MM.1S (cell line): ENCODE results near the gene SLC51B.
"Not testable (repeated sequence)": the region's sequence is repeated elsewhere in the genome, so short reads cannot be mapped to it uniquely, and the experiment has no call there.

Experiments
- DNase-seq: peaks from one replicate; pipeline ENCODE4 v3.0.0-alpha.2; 2015
- H2AFZ ChIP-seq: fragments of 300-600 bp; sonication (generic); 2 replicates; pipeline ENCODE4 v1.6.0; 2016; ENCODE audit warnings: antibody characterized with exemption, low read length
- H3F3A ChIP-seq: fragments of 300-600 bp; sonication (generic); 2 replicates; pipeline ENCODE4 v1.6.1; 2016; ENCODE audit warnings: mild to moderate bottlenecking, antibody characterized with exemption, low read length, moderate library complexity, mixed read lengths; ENCODE audit not compliant: insufficient read depth
- H3K27ac ChIP-seq: fragments of 300-600 bp; sonication (generic); 2 replicates; pipeline ENCODE4 v1.5.1; 2016; ENCODE audit warnings: mild to moderate bottlenecking, low read length
- H3K27me3 ChIP-seq: fragments of 300-600 bp; sonication (generic); replicated peaks from 2 replicates; pipeline ENCODE4 v1.6.0; 2016; ENCODE audit warnings: low read length; ENCODE audit not compliant: insufficient read depth
- H3K36me3 ChIP-seq: fragments of 300-600 bp; sonication (generic); replicated peaks from 2 replicates; pipeline ENCODE4 v1.6.1; 2016; ENCODE audit warnings: mild to moderate bottlenecking, low read length, mixed read lengths; ENCODE audit not compliant: insufficient read depth
- H3K4me1 ChIP-seq: fragments of 300-600 bp; sonication (generic); 2 replicates; pipeline ENCODE4 v1.6.1; 2016; ENCODE audit warnings: low read length, mixed read lengths
- H3K4me2 ChIP-seq: fragments of 300-600 bp; sonication (generic); 2 replicates; pipeline ENCODE4 v1.6.0; 2016; ENCODE audit warnings: low read depth, low read length
- H3K4me3 ChIP-seq: fragments of 300-600 bp; sonication (generic); 2 replicates; pipeline ENCODE4 v1.5.1; 2016; ENCODE audit warnings: low read length, mixed read lengths
- H3K79me2 ChIP-seq: fragments of 300-600 bp; sonication (generic); 2 replicates; pipeline ENCODE4 v1.6.1; 2016; ENCODE audit warnings: mixed run types, low read length, mixed read lengths
- H3K9ac ChIP-seq: fragments of 300-600 bp; sonication (generic); 2 replicates; pipeline ENCODE4 v1.6.1; 2016; ENCODE audit warnings: low read length, mixed read lengths
- H3K9me2 ChIP-seq: fragments of 300-600 bp; sonication (generic); replicated peaks from 2 replicates; pipeline ENCODE4 v1.6.1; 2016; ENCODE audit warnings: mild to moderate bottlenecking, low read length, mixed read lengths; ENCODE audit not compliant: insufficient read depth
- H3K9me3 ChIP-seq: fragments of 300-600 bp; sonication (generic); replicated peaks from 2 replicates; pipeline ENCODE4 v1.6.1; 2016; ENCODE audit warnings: mild to moderate bottlenecking, low read length, mixed read lengths; ENCODE audit not compliant: insufficient read depth
- H4K20me1 ChIP-seq: fragments of 300-600 bp; sonication (generic); 2 replicates; pipeline ENCODE4 v1.6.1; 2016; ENCODE audit warnings: mild to moderate bottlenecking, low read length, moderate library complexity, mixed read lengths; ENCODE audit not compliant: insufficient read depth
- EZH2 ChIP-seq: fragments of 300-600 bp; sonication (generic); optimal IDR thresholded peaks from 2 replicates; pipeline ENCODE3; 2017; ENCODE audit warnings: low read depth, mild to moderate bottlenecking, antibody characterized with exemption, low read length, mixed read lengths
- EZH2phosphoT487 ChIP-seq: fragments of 300-600 bp; sonication (generic); IDR thresholded peaks from 2 replicates; pipeline ENCODE4 v1.6.1; 2018; ENCODE audit warnings: antibody characterized with exemption, low read length
- TF ChIP-seq, protein P1 (sequence below): fragments of 300-600 bp; sonication (generic); IDR thresholded peaks from 2 replicates; pipeline ENCODE4 v1.5.1; 2016; ENCODE audit warnings: antibody characterized with exemption, low read length, mixed read lengths

The SLC51B gene

DNA sequence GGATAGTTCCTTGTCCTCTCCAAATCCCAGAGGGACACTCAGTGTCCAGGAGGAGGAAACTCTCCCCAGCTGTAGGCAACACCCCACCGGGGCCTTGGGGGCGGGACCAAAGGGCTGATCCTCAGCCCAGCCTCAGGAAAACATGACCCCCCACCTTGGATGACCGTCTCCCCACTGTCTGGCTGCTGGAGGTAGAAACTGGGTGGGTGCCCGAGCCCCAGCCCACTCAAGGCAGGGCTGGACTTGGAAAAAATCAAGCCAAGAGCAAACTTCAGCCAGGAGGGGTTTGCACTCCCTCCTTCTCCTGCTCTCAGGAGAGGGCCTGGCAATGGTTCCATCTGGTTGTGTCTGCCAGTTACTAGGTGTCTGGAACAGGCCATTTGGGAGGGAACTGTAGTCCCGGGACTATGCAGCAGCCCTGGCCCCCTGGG, 26.2 kb downstream of the SLC51B start:
- H3K79me2 ChIP-seq = no peaks in the 10 kb centered on the region
- H3K27ac ChIP-seq = no peak overlapping the region
- H2AFZ ChIP-seq = no peak overlapping the region
- H3K9me2 ChIP-seq = no peaks in the 10 kb centered on the region
- H3K4me3 ChIP-seq = no peak overlapping the region
- TF ChIP-seq, protein P1, sequence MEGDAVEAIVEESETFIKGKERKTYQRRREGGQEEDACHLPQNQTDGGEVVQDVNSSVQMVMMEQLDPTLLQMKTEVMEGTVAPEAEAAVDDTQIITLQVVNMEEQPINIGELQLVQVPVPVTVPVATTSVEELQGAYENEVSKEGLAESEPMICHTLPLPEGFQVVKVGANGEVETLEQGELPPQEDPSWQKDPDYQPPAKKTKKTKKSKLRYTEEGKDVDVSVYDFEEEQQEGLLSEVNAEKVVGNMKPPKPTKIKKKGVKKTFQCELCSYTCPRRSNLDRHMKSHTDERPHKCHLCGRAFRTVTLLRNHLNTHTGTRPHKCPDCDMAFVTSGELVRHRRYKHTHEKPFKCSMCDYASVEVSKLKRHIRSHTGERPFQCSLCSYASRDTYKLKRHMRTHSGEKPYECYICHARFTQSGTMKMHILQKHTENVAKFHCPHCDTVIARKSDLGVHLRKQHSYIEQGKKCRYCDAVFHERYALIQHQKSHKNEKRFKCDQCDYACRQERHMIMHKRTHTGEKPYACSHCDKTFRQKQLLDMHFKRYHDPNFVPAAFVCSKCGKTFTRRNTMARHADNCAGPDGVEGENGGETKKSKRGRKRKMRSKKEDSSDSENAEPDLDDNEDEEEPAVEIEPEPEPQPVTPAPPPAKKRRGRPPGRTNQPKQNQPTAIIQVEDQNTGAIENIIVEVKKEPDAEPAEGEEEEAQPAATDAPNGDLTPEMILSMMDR = no peak
- TF ChIP-seq EZH2phosphoT487 = no peak
- H3K4me1 ChIP-seq = no peaks in the 10 kb centered on the region
- no peaks in the 10 kb centered on the region for H3F3A ChIP-seq
- H3K36me3 ChIP-seq = no peaks in the 10 kb centered on the region
- H3K4me2 ChIP-seq = no peak overlapping the region
- no peak overlapping the region for H3K9ac ChIP-seq
- no peaks in the 10 kb centered on the region for H4K20me1 ChIP-seq
- H3K27me3 ChIP-seq = peaks cover 7% of the 10 kb centered on the region; the same call in 1 of the 2 replicates
- DNase-seq = no peak
- no peaks in the 10 kb centered on the region for H3K9me3 ChIP-seq

DNA sequence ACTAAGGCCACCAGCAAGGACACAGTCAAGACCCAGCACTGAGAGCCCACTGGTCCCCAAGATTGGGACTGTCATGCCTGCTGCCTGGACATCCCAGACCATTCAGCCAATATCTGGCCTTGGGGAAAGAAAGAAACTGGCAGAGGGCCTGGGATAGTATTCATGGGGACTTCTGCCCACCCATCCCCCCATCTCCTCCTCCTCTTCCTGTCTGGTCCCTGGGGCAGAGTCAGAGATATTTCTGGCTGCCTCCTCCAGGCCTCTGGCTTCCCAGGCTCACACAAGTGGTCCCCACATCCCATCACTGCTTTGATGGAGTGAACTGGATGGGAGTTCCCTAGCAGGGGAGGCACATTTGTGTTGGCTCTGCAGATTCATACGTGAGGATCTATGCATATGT, 26.8 kb downstream of the SLC51B start:
- TF ChIP-seq, protein P1 = no peak
- no peak for TF ChIP-seq EZH2
- TF ChIP-seq EZH2phosphoT487 = no peak
- H3K9ac ChIP-seq = no peak overlapping the region
- H3K36me3 ChIP-seq = no peaks in the 10 kb centered on the region
- H3K9me2 ChIP-seq = no peaks in the 10 kb centered on the region
- H3K79me2 ChIP-seq = no peaks in the 10 kb centered on the region
- H3K4me3 ChIP-seq = no peak overlapping the region
- H3F3A ChIP-seq = no peaks in the 10 kb centered on the region
- no peak overlapping the region for H2AFZ ChIP-seq
- no peaks in the 10 kb centered on the region for H3K4me1 ChIP-seq
- no peak for DNase-seq
- H4K20me1 ChIP-seq = no peaks in the 10 kb centered on the region
- peaks cover 1% of the 10 kb centered on the region; the same call in 1 of the 2 replicates for H3K27me3 ChIP-seq
- no peak overlapping the region for H3K4me2 ChIP-seq
- no peak overlapping the region for H3K27ac ChIP-seq
- no peaks in the 10 kb centered on the region for H3K9me3 ChIP-seq

DNA sequence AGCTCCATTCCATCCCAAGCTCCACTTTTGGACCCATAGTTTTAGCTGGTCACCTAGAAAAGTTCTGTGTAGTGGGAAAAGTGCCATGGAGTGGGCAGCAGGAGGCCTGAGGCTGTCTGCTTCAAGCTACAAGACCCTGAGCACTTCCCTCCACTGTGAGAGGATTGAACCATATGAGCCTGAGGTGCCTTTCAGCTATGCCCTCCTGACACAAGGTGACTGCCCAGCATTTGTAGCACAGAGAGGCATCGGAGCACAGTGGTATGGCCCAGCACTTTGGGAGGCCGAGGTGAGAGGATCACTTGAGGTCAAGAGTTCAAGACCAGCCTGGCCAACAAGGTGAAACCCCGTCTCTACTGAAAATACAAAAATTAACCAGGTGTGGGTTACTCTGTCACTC, 27.4 kb downstream of the SLC51B start:
- H3K4me1 ChIP-seq = no peaks in the 10 kb centered on the region
- H3K9me3 ChIP-seq = no peaks in the 10 kb centered on the region
- no peak overlapping the region for H3K4me3 ChIP-seq
- H3K27me3 ChIP-seq = no peaks in the 10 kb centered on the region
- DNase-seq = no peak
- no peak overlapping the region for H3K9ac ChIP-seq
- no peak overlapping the region for H3K4me2 ChIP-seq
- H4K20me1 ChIP-seq = no peaks in the 10 kb centered on the region
- no peak overlapping the region for H3K27ac ChIP-seq
- no peaks in the 10 kb centered on the region for H3K79me2 ChIP-seq
- no peak overlapping the region for H2AFZ ChIP-seq
- no peak for TF ChIP-seq EZH2
- TF ChIP-seq, protein P1 = no peak
- TF ChIP-seq EZH2phosphoT487 = no peak
- H3K36me3 ChIP-seq = no peaks in the 10 kb centered on the region
- no peaks in the 10 kb centered on the region for H3K9me2 ChIP-seq
- no peaks in the 10 kb centered on the region for H3F3A ChIP-seq

DNA sequence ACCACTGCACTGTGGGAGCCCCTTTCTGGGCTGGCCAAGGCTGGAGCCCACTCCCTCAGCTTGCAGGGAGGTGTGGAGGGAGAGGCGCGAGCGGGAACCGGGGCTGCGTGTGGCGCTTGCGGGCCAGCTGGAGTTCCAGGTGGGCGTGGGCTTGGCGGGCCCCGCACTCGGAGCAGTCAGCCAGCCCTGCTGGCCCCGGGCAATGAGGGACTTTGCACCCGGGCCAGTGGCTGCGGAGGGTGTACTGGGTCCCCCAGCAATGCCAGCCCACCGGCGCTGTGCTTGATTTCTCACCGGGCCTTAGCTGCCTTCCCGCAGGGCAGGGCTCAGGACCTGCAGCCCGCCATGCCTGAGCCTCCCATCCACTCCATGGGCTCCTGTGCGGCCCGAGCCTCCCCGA, 29.8 kb downstream of the SLC51B start:
- not testable (repeated sequence) for H3K4me1 ChIP-seq, H3K9me3 ChIP-seq, H3K36me3 ChIP-seq, H3K79me2 ChIP-seq, H3K27ac ChIP-seq, H2AFZ ChIP-seq, H4K20me1 ChIP-seq, DNase-seq, H3K4me2 ChIP-seq, H3F3A ChIP-seq, H3K9ac ChIP-seq, H3K9me2 ChIP-seq, H3K27me3 ChIP-seq, H3K4me3 ChIP-seq

DNA sequence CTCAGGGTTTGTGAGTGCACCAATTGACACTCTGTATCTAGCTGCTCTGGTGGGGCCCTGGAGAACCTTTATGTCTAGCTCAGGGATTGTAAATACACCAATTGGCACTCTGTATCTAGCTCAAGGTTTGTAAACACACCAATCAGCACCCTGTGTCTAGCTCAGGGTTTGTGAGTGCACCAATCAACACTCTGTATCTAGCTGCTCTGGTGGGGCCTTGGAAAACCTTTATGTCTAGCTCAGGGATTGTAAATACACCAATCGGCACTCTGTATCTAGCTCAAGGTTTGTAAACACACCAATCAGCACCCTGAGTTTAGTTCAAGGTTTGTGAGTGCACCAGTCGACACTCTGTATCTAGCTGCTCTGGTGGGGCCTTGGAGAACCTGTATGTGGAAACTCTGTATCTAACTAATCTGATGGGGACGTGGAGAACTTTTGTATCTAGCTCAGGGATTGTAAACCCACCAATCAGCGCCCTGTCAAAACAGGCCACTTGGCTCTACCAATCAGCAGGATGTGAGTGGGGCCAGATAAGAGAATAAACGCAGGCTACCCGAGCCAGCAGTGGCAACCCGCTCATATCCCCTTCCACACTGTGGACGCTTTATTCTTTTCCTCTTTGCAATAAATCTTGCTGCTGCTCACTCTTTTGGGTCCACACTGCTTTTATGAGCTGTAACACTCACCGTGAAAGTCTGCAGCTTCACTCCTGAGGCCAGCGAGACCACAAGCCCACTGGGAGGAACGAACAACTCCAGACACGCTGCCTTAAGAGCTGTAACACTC, 30.6 kb downstream of the SLC51B start:
- not testable (repeated sequence) for DNase-seq, H2AFZ ChIP-seq, H3K36me3 ChIP-seq, H3K9me2 ChIP-seq, H4K20me1 ChIP-seq, H3K27me3 ChIP-seq, H3K9ac ChIP-seq, H3K4me1 ChIP-seq, H3K4me2 ChIP-seq, H3F3A ChIP-seq, H3K9me3 ChIP-seq, H3K27ac ChIP-seq, H3K79me2 ChIP-seq, H3K4me3 ChIP-seq
